GM12873 (cell line): ENCODE data around the gene IL22RA2.

Experiments
- TF ChIP-seq, protein P1 (sequence below): IDR thresholded peaks from 2 replicates; pipeline ENCODE4 v1.5.1; 2012; ENCODE audit warnings: low read depth, mild to moderate bottlenecking, moderate library complexity, low read length, control low read depth; ENCODE audit not compliant: insufficient read depth; ENCODE audit errors: missing control alignments

Gene IL22RA2

DNA sequence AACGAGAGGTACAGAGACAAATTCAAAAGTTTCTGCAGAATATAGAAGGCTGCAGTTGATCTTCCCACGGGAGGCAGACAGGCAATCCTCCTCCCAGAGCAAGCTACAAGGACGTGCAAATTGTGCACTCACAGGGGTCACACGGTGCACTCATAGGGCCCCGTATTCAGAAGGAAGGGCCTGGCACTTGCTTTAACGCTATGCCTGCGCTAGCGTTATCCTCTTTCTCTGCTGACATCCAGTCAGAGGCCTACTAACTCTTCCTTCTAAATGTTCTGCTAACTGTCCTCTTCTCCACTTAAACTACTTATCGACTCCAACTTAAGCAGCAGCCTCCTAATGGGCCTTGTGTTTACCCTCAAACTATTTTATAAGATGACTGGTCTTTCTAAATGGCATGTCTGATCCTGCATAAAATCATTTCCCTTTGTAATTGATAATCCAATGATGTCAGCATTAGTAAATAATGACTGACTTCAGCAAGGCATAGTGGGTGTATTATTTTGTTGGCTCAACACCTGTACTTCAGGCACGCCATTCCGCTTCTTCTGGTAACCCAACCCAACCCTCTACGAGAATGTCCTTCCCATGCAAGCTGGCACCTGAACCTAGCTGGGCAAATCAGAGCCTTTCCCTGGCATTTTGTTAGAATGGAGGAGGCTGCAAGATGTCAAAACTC lies 43.6 kb upstream of the IL22RA2 start:
- TF ChIP-seq, protein P1, sequence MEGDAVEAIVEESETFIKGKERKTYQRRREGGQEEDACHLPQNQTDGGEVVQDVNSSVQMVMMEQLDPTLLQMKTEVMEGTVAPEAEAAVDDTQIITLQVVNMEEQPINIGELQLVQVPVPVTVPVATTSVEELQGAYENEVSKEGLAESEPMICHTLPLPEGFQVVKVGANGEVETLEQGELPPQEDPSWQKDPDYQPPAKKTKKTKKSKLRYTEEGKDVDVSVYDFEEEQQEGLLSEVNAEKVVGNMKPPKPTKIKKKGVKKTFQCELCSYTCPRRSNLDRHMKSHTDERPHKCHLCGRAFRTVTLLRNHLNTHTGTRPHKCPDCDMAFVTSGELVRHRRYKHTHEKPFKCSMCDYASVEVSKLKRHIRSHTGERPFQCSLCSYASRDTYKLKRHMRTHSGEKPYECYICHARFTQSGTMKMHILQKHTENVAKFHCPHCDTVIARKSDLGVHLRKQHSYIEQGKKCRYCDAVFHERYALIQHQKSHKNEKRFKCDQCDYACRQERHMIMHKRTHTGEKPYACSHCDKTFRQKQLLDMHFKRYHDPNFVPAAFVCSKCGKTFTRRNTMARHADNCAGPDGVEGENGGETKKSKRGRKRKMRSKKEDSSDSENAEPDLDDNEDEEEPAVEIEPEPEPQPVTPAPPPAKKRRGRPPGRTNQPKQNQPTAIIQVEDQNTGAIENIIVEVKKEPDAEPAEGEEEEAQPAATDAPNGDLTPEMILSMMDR: no peak

DNA sequence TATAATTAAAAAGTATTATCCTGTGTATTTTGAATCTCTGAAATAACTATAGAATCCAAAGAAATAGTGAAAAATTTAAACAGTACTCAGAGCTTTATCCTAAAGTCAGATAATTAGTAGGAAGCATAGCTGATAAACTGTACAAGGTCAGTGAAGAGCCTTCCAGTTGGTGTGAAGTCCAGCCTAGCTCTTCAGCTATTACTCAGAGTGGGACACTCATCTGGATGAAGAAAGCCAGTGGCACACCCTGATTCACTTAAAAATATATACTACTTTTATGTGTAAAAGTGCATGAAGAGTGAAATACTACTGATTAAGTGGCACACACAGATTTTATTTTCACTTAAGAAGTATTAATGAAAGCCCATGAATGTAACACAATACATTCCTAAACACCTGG lies 42.7 kb upstream of the IL22RA2 start:
- TF ChIP-seq, protein P1: no peak

DNA sequence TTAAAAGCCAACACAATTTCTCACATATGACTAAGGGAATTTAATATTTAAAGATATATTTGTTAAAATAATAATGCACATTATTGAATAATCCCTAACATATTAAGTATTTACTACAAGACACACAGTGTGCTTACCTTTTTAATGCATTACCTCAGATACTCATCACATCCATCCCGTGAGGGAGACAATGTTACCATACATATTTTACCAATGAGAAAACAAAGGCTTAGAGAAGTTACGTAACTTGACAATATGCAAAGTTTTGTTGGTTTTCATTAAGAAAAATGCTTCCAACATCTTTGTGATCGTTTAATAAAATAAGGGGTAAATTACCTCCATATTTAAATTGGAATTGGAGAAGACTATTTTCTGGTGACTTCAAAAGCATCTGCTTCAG lies 41.5 kb upstream of the IL22RA2 start:
- TF ChIP-seq, protein P1: no peak

DNA sequence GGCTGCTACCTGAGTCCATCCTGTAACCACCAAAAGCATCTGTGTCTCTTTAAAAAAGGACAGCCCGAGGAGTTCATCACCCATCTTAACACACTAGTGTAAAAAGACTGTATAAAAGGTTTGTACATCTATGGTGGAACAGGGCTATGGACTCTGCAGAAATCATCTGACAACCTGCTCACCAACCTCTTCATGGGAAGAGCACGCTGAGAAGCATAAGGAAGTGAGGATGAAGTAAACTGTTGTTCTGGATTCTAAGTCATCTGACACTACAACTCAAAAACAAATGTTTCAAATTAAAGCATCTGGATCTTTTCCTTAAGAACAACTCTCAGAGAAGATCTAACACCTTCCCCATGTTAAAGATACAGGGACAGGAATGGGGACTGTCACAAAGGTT lies 40.4 kb upstream of the IL22RA2 start:
- TF ChIP-seq, protein P1: no peak

DNA sequence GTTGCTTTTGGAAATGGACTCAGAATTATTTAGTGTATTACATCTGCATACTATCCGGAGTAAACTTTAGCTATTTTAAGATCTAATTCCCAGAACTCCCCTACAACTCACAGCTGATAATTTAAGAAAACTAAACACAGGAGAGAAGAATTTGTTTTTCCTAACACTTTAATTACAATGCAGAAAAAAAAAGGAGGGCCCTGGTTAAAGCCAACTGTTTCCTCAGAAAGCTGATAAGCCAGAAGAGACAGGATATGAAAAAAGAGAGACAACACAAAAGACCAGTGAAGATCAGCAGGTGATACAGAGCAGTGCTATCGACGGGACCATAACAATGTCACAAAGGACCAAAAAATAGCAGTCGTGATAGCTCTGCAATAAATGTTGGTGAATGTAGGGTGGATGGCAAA lies 39.9 kb upstream of the IL22RA2 start:
- TF ChIP-seq, protein P1: no peak

DNA sequence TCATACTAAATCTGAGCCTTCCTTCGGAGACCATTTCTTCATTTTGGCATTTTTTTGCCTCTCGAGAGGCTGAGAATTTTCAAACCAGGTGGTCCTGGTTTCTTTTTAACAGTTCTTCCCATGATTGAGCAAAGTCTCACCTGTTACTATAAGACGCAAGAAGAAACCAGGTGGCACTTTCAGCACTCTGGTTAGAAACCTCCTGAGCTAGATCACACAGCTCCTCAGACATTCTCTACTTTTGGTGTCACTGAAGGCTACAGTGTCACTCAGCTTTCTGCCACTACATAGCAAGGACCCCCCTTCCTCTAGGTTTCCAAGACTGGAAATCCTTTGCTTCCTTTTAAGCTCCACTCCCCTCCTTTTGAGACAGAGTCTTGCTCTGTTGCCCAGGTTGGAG lies 38.5 kb upstream of the IL22RA2 start:
- TF ChIP-seq, protein P1: no peak

DNA sequence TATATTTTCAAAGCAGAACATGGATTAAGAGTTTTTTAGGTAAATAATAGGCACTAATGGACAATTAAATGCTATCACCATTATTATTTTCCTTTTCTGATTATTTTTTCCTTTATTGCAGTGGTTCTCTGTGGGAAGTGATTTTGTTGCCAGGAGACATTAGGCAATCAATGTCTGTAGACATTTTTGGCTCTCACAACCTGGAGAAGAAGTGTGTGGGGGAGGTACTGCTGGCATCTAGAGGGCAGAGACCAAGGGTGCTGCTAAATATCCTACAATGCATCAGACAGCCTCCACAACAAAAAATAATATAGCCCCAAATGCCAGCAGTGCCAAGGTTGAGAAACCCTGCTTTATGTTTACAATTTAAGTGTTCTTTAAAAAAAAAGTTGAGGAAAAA lies 37.5 kb upstream of the IL22RA2 start:
- TF ChIP-seq, protein P1: no peak
